GM23248 (cell line): ENCODE measurements around the gene TMEM259.

Experiments
- EZH2 ChIP-seq: fragments of 200-600 bp; sonication (generic); IDR thresholded peaks from 2 replicates; pipeline ENCODE4 v1.6.1; 2018; ENCODE audit warnings: antibody characterized with exemption, mild to moderate bottlenecking; ENCODE audit not compliant: insufficient read depth, poor library complexity, severe bottlenecking
- EZH2phosphoT487 ChIP-seq: fragments of 200-600 bp; sonication (generic); IDR thresholded peaks from 2 replicates; pipeline ENCODE4 v1.6.1; 2018; ENCODE audit warnings: antibody characterized with exemption, moderate library complexity, mild to moderate bottlenecking, low read depth; ENCODE audit not compliant: insufficient read depth

- no peak for TF ChIP-seq EZH2phosphoT487
- TF ChIP-seq EZH2: no peak
These were observed 57.4 kb downstream of the TMEM259 start for GRCh38 chr19:963486-963951.
